Right cardiac atrium (tissue), 5 donors: Measurements from ENCODE around the gene NEIL3. TPM values are rescaled to one million over a fixed set of nuclear protein-coding genes. Genes with fewer than 3 reads are reported as not detected.

Source experiments
- polyA plus RNA-seq: library from polyadenylated mRNA; stranded (reverse); fragments of 200-250 nt; gene quantifications from one replicate; pipeline ENCODE4 v1.2.3, GENCODE V29; 2013
- total RNA-seq, 4 donors: library from RNA; stranded (reverse); fragmentation: NEBNext Ultra II Directional; extraction: Animal tissue kit (Norgen Biotek cat#: 25700); gene quantifications; one replicate each; pipeline ENCODE4 v1.2.1, GENCODE V29; 2021
- donor health status: healthy with polysubstance abuse.
- donor health status: DM: no; HTN: yes; CAD: no.
- donor health status: DM: no; HTN: no; CAD: no.
- donor health status: DM: no; HTN: yes; CAD: no; lungs with severe emphysema.
- donor health status: DM: yes; HTN: yes; CAD: no.

The NEIL3 gene
- total and polyA plus RNA-seq, 5 donors = 0.14 to 0.38 (median 0.27) TPM; not detected in 1

Other genes starting within 250 kb of the NEIL3 start
- gene AGA, start 132.6 kb downstream of the NEIL3 start, total RNA-seq = 10 to 100 TPM in 1 of 4 donors, 1 to 10 TPM in 3; 7.6 to 10.3 (median 9.0) TPM
- 6.2 TPM for gene AGA, start 132.6 kb downstream of the NEIL3 start, polyA plus RNA-seq